Epithelial cell of proximal tubule (primary cell): Measurements from ENCODE around the gene CD74. TPM values are rescaled to one million over a fixed set of nuclear protein-coding genes. Genes with fewer than 3 reads are reported as not detected.
"Not testable (repeated sequence)": the region's sequence is repeated elsewhere in the genome, so short reads cannot be mapped to it uniquely, and the experiment has no call there.

Experiments
- DNase-seq: peaks from one replicate; pipeline ENCODE4 v3.0.0-alpha.2; 2011; ENCODE audit warnings: low read depth
- H3K4me3 ChIP-seq: 2 replicates; pipeline ENCODE4 v1.5.1; 2011; ENCODE audit warnings: low read depth, mild to moderate bottlenecking, low read length
- total RNA-seq: library from RNA; depleted of rRNA; stranded (reverse); fragments of >200 nt; gene quantifications from 2 replicates; pipeline ENCODE4 v1.2.3, GENCODE V29; 2015
- TF ChIP-seq, protein P1 (sequence below): conservative IDR thresholded peaks from 2 replicates; pipeline ENCODE4 v1.5.1; 2012; ENCODE audit warnings: low read depth, mild to moderate bottlenecking, low read length

CD74 gene
- total RNA-seq, 1 donor from 2014 or later = 54.4 TPM

GRCh38 chr5:150431048-150431447, 18.3 kb upstream of the CD74 start:
- no peak for DNase-seq
- TF ChIP-seq, protein P1, sequence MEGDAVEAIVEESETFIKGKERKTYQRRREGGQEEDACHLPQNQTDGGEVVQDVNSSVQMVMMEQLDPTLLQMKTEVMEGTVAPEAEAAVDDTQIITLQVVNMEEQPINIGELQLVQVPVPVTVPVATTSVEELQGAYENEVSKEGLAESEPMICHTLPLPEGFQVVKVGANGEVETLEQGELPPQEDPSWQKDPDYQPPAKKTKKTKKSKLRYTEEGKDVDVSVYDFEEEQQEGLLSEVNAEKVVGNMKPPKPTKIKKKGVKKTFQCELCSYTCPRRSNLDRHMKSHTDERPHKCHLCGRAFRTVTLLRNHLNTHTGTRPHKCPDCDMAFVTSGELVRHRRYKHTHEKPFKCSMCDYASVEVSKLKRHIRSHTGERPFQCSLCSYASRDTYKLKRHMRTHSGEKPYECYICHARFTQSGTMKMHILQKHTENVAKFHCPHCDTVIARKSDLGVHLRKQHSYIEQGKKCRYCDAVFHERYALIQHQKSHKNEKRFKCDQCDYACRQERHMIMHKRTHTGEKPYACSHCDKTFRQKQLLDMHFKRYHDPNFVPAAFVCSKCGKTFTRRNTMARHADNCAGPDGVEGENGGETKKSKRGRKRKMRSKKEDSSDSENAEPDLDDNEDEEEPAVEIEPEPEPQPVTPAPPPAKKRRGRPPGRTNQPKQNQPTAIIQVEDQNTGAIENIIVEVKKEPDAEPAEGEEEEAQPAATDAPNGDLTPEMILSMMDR = no peak
- H3K4me3 ChIP-seq = no peak overlapping the region

DNA sequence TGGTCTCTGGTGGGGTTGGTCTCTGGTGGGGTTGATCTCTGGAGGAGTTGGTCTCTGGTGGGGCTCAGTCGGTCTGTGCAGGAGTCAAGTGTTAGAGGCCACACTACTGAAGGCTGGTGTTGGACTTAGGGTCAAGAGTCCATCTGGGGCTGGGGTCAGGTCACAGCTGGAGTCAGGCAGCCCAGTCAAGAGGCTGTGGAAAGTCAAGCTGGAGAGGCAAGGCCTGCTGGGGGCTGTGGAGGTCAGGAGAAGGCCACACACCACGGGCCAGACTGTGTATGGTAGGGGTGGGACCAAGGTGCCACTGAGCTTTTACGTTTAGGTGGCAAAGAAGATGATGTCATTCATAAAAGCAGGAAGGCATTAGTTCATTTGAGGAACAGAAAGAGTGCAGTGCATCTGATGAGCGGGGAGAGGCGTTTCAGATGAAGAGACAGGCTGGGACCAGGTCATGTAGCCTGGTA, 16.7 kb upstream of the CD74 start:
- H3K4me3 ChIP-seq = no peak overlapping the region
- DNase-seq = no peak
- TF ChIP-seq, protein P1 = no peak

- TF ChIP-seq, protein P1 = no peak
- DNase-seq = no peak
These were observed 16.3 kb upstream of the CD74 start for GRCh38 chr5:150428978-150429377.

DNA sequence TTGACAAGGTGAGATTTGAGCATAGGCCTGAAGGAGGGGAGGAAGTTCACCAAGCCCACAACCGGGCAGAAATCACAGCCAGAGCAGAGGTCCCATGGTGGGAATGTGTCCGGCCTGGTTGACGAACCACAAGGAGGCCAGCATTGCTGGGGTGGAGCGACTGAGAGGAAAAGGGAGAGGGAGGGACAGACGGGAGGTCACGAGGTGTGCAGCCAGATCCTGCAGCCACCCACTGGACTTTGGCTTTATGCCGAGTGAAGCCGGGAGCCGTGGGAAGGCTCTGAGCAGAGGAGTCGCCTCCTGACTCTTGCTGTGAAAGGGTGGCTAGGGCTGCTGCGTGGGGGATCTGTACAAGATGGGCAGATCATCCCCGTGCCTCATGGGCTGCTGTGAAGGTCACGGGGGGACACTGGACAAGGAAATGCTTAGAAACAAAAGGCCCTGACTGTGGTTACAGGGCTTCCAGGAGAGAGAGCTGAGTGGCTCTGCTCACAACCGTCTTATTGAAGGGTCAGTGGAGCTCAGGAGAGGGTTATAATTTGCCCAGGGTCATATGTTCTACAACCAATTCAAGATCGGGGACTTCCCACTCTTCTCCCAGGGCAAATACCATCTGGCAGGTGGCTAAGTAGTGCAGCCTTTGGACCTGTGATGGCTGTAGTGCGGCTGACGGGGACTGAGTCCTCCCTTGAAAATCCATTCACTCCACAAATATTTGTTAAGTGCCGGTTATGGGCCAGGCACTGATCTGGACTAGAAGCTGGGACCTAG, 15.6 kb upstream of the CD74 start:
- H3K4me3 ChIP-seq = no peak overlapping the region
- TF ChIP-seq, protein P1 = no peak
- DNase-seq = peak; percentile 52

More at GRCh38 chr5:150428978-150429377, 16.3 kb upstream of the CD74 start:
- H3K4me3 ChIP-seq = no peak overlapping the region

DNA sequence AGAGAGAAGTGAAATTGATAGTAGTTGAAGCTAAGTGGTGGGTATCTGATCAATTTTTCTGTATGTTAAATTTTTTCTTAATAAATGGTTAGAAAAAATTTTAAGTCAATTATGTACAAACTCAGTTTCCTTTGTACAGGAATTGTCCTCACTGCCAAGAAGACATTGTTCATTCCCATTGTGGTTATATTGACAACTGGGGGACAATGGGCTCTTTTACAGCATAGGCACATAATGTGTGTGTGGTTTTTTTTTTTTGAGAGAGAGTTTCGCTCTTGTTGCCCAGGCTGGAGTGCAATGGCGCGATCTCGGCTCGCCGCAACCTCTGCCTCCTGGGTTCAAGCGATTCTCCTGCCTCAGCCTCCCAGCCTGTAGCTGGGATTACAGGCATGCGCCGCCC, 13.5 kb upstream of the CD74 start:
- not testable (repeated sequence) for H3K4me3 ChIP-seq, DNase-seq

DNA sequence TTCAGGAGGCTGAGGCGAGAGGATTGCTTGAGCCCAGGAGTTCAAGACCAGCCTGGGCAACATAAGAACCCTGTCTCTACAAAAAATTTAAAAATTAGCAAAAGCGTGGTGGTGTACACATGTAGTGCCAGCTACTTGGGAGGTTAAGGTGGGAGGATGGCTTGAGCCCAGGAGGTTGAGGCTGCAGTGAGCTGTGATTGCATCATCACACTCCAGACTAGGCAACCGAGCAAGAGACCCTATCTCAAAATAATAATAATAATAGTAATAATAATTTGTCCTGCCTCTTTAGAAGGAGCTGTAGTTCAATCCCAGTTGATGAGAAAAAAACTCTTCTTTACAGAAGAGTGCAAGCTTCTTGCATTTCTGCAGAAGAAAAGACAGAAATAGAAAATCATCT, 10.0 kb upstream of the CD74 start:
- no peak for DNase-seq
- TF ChIP-seq, protein P1 = no peak
- no peak overlapping the region for H3K4me3 ChIP-seq

- DNase-seq = no peak
- TF ChIP-seq, protein P1 = no peak
- H3K4me3 ChIP-seq = no peak overlapping the region
These were observed 9.4 kb upstream of the CD74 start for GRCh38 chr5:150422075-150422474.
